CD4-positive, CD25-positive, alpha-beta regulatory T cell (primary cell): ENCODE measurements around the gene MRPL20. TPM values are rescaled to one million over a fixed set of nuclear protein-coding genes. Genes with fewer than 3 reads are reported as not detected.

Source experiments
- ATAC-seq, 2 donors: fragments of 150-1000 bp; cut with Tn5 transposase; one replicate each; pipeline ENCODE4 v1.10.0; 2021; ENCODE audit warnings: low read depth in 2 of 2, moderate number of reproducible peaks in 2 of 2, moderate library complexity in 1 of 2
- DNase-seq, 3 donors: peaks; one replicate each; pipeline versions ENCODE4 v3.0.0 to v3.0.0-alpha.2; 2012 to 2022; ENCODE audit warnings: mixed read lengths in 1 of 3
- H3K27ac ChIP-seq: one replicate; pipeline ENCODE4 v1.7.0; 2013; ENCODE audit warnings: mild to moderate bottlenecking, low read length; ENCODE audit not compliant: insufficient read depth, poor library complexity, severe bottlenecking
- H3K27me3 ChIP-seq: one replicate; pipeline ENCODE4 v1.7.0; 2013; ENCODE audit warnings: low read length; ENCODE audit not compliant: control insufficient read depth, insufficient read depth
- H3K36me3 ChIP-seq: one replicate; pipeline ENCODE4 v1.7.0; 2013; ENCODE audit warnings: mild to moderate bottlenecking, low read length, moderate library complexity; ENCODE audit not compliant: control insufficient read depth, insufficient read depth
- H3K4me1 ChIP-seq: 2 replicates; pipeline ENCODE4 v1.7.0; 2013; ENCODE audit warnings: mild to moderate bottlenecking, low read length; ENCODE audit not compliant: insufficient read depth, control insufficient read depth, poor library complexity, severe bottlenecking
- H3K4me3 ChIP-seq: one replicate; pipeline ENCODE4 v1.7.0; 2013; ENCODE audit warnings: low read depth, mild to moderate bottlenecking, low read length, moderate library complexity
- H3K9me3 ChIP-seq, 2 experiments: 1 replicate in 1 of 2; 2 replicates in 1 of 2; pipeline ENCODE4 v1.7.0; 2013; ENCODE audit warnings: low read length in 2 of 2, mild to moderate bottlenecking in 1 of 2, moderate library complexity in 1 of 2; ENCODE audit not compliant: control insufficient read depth in 2 of 2
- H3K27ac Mint-ChIP-seq, 3 donors: one replicate each; pipeline ENCODE4 v1.8.0; 2020 to 2022; ENCODE audit warnings: mild to moderate bottlenecking in 3 of 3, mixed read lengths in 3 of 3, moderate library complexity in 2 of 3
- H3K27me3 Mint-ChIP-seq: one replicate; pipeline ENCODE4 v1.8.0; 2022; ENCODE audit warnings: mild to moderate bottlenecking, mixed read lengths
- H3K36me3 Mint-ChIP-seq: one replicate; pipeline ENCODE4 v1.8.0; 2020; ENCODE audit warnings: mixed read lengths
- H3K4me1 Mint-ChIP-seq, 4 donors: one replicate each; pipeline ENCODE4 v1.8.0; 2020 to 2022; ENCODE audit warnings: mixed read lengths in 4 of 4, mild to moderate bottlenecking in 1 of 4
- H3K4me3 Mint-ChIP-seq, 4 donors: one replicate each; pipeline ENCODE4 v1.8.0; 2020 to 2022; ENCODE audit warnings: mild to moderate bottlenecking in 4 of 4, mixed read lengths in 4 of 4, moderate library complexity in 3 of 4
- H3K9me3 Mint-ChIP-seq, 7 donors: one replicate each; pipeline ENCODE4 v1.8.0; 2020 to 2022; ENCODE audit warnings: mixed read lengths in 7 of 7, mild to moderate bottlenecking in 3 of 7, moderate library complexity in 2 of 7
- polyA plus RNA-seq, 4 donors: library from polyadenylated mRNA; unstranded; fragments of 300-500 nt; fragmentation: Illumina TruSeq; gene quantifications; one replicate each; pipeline ENCODE4 v1.2.3, GENCODE V29; 2021
- total RNA-seq: library from RNA; stranded (reverse); gene quantifications from one replicate; pipeline ENCODE4 v1.2.3, GENCODE V29; 2022

The MRPL20 gene
- total and polyA plus RNA-seq, 5 donors from 2014 or later: 83.4 to 188 (median 174) TPM

DNA sequence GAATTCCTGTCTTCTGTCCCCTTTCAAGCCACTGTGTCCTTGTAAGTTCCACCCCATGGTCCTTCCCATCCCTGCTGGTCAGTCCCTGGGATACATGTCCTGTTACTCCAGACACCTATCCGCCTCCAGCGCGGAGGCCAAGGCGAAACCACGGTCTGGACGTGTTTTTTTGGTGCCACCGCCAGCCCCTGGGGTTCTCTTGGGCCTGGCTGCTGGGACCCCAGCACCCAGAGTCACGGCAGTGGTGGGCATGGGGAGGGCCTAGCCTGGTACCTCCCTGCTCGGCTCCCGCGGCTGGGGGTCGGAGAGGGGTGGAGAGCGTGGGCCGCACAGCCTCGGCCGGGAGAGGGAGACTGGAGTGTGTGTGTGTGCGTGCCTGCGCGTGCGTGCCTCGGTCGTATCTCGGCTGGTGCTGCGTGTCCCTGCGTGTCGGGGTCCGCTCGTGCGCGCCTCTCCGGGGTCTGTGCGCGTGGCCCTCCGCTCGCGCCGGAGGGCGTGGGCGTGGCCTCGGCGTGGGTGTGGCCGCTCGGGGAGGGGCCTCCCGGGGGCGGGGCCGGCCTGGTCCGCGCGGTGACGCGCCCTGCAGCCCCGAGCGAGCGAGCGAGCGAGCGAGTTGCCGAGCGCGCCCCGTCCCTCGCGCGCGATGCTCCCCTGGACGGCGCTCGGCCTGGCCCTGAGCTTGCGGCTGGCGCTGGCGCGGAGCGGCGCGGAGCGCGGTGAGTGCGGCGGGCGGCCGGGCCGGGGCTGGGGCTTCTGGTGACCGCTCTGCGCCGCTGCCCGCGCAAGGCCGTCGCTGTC is 28.2 kb upstream of the MRPL20 start, which contains the start of gene VWA1:
Gene VWA1 (plus strand): TSS at position 585 of the 798 bp plus-strand sequence. CDS start 59 bp downstream, at position 644.
- peaks cover 17% of the 10 kb centered on the region for H3K27me3 Mint-ChIP-seq
- H3K36me3 Mint-ChIP-seq: no peaks in the 10 kb centered on the region
- peaks cover 11% of the 10 kb centered on the region for H3K4me1 ChIP-seq
- DNase-seq (peak; percentile 27 to 49 (median 37)), ATAC-seq (peak; percentile 67 to 71)
- no peak within 1 kb of the TSS for H3K27ac ChIP-seq
- no peak within 1 kb of the TSS for H3K27ac Mint-ChIP-seq
- no peaks in the 10 kb centered on the region for H3K9me3 ChIP-seq
- H3K4me3 Mint-ChIP-seq: peak within 1 kb of the TSS in 3 of 4 donors; percentile 36 to 75 (median 68)
- H3K9me3 Mint-ChIP-seq: no peaks in the 10 kb centered on the region
- H3K4me1 Mint-ChIP-seq: peaks cover 0 to 3% (median 0%) of the 10 kb centered on the region in 4 donors
- no peak within 1 kb of the TSS for H3K4me3 ChIP-seq
- H3K36me3 ChIP-seq: no peaks in the 10 kb centered on the region
- H3K27me3 ChIP-seq: peaks cover 4% of the 10 kb centered on the region

DNA sequence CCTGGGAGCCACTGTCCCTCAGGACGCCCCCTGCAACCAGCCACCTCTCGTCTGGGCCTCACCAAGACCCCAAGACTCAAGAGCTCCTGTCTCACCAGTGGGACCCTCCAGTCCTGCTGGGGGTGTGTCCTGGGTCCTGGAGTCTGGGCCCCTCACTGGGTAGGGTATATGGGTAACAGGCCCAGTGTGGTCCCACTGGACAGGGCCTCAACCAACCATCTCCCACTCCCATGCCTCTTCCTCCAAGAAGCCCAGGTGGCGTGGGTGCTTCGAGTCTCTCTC is 27.7 kb upstream of the MRPL20 start:
- Mint-ChIP-seq H3K4me1 (peaks cover 0 to 3% (median 0%) of the 10 kb centered on the region in 4 donors), H3K4me3 (peak overlapping the region in 3 of 4 donors; percentile 36 to 75 (median 68)), H3K27me3 (peaks cover 20% of the 10 kb centered on the region), H3K27ac (no peak overlapping the region), H3K9me3 (no peaks in the 10 kb centered on the region), H3K36me3 (no peaks in the 10 kb centered on the region)
- Histone ChIP-seq H3K36me3 (no peaks in the 10 kb centered on the region), H3K4me1 (peaks cover 11% of the 10 kb centered on the region), H3K4me3 (no peak overlapping the region), H3K27ac (no peak overlapping the region), H3K27me3 (peaks cover 4% of the 10 kb centered on the region), H3K9me3 (no peaks in the 10 kb centered on the region)
- ATAC-seq (no peak), DNase-seq (no peak)

DNA sequence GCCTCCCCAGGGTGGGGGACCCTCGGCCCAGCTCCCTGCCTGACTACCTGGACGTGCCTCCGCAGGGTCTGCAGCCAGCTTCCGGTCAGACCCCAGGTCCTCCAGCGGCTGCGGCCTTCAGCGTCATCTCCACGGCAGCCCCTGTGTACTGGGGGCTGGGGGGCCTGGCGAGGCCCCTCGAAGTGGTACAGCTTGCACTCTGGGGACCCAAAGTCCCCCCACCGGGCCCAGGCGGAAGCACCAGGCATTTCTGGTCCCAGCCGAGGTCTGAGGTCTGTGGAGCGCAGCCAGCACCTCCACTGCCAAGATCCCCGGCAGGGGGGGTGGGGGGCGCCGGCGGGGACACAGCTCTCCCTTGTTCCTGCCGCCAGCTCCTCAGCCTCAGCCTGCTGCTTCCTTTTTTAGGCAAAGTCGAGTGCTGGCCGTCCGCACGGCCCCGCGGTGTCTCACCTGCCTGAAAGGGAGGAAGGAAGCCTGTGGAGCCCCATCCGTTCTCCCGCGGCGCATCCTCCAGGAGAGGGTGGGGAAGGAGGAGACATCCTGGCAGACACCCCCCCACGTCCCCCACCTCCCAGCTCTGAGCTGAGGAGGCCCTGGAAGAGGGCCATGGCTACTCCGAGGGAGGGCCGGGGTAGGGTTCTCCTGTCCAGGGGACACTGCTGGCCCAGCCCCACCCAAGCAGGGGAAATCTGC is 27.2 kb upstream of the MRPL20 start:
- no peaks in the 10 kb centered on the region for H3K9me3 Mint-ChIP-seq
- H3K27ac Mint-ChIP-seq: no peak overlapping the region
- Histone ChIP-seq H3K4me3 (no peak overlapping the region), H3K9me3 (no peaks in the 10 kb centered on the region), H3K4me1 (peaks cover 11% of the 10 kb centered on the region), H3K27ac (no peak overlapping the region), H3K27me3 (peaks cover 4% of the 10 kb centered on the region), H3K36me3 (no peaks in the 10 kb centered on the region)
- no peak overlapping the region for H3K4me3 Mint-ChIP-seq
- H3K4me1 Mint-ChIP-seq: peaks cover 0 to 3% (median 0%) of the 10 kb centered on the region in 4 donors
- DNase-seq (no peak), ATAC-seq (no peak)
- H3K27me3 Mint-ChIP-seq: peaks cover 22% of the 10 kb centered on the region
- H3K36me3 Mint-ChIP-seq: no peaks in the 10 kb centered on the region

DNA sequence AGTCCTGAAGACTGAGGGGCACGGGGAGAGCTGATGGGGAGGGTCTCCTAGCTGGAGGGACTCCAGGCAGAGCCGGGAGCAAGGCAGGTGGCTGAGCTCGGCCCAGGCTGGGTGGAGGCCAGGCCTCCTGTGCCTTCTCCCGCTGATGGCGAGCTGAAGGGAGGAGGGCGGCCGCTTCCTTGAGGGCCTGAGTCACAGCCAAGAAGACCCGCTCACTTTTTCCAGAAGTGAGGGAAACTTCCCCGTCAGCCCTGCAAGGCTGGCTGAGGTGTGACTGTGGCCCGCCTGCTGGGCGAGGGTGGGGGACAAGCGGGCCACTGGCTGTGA is 26.7 kb upstream of the MRPL20 start:
- Mint-ChIP-seq H3K27me3 (peaks cover 27% of the 10 kb centered on the region), H3K9me3 (no peaks in the 10 kb centered on the region), H3K4me3 (no peak overlapping the region), H3K4me1 (peaks cover 0 to 3% (median 0%) of the 10 kb centered on the region in 4 donors), H3K27ac (no peak overlapping the region), H3K36me3 (no peaks in the 10 kb centered on the region)
- Histone ChIP-seq H3K4me1 (peaks cover 11% of the 10 kb centered on the region), H3K9me3 (no peaks in the 10 kb centered on the region), H3K4me3 (no peak overlapping the region), H3K27ac (peak overlapping the region; percentile 5), H3K27me3 (peaks cover 4% of the 10 kb centered on the region), H3K36me3 (no peaks in the 10 kb centered on the region)
- no peak for DNase-seq
- no peak for ATAC-seq

GRCh38 chr1:1432951-1433803 is 26.1 kb upstream of the MRPL20 start:
- Mint-ChIP-seq H3K27ac (no peak overlapping the region), H3K36me3 (no peaks in the 10 kb centered on the region), H3K9me3 (peaks cover 0 to 3% (median 0%) of the 10 kb centered on the region in 7 donors), H3K4me3 (no peak overlapping the region), H3K4me1 (peaks cover 0 to 6% (median 0%) of the 10 kb centered on the region in 4 donors), H3K27me3 (peaks cover 32% of the 10 kb centered on the region)
- DNase-seq (no peak), ATAC-seq (no peak)
- Histone ChIP-seq H3K27me3 (peaks cover 4% of the 10 kb centered on the region), H3K4me3 (no peak overlapping the region), H3K9me3 (no peaks in the 10 kb centered on the region), H3K4me1 (peaks cover 11% of the 10 kb centered on the region), H3K36me3 (no peaks in the 10 kb centered on the region), H3K27ac (peak overlapping the region; percentile 5)

GRCh38 chr1:1432274-1432950 is 25.3 kb upstream of the MRPL20 start:
- Mint-ChIP-seq H3K4me1 (peaks cover 0 to 6% (median 0%) of the 10 kb centered on the region in 4 donors), H3K4me3 (peak overlapping the region in 1 of 4 donors; percentile 73), H3K27me3 (peaks cover 33% of the 10 kb centered on the region), H3K36me3 (no peaks in the 10 kb centered on the region), H3K9me3 (peaks cover 0 to 3% (median 0%) of the 10 kb centered on the region in 7 donors), H3K27ac (no peak overlapping the region)
- ATAC-seq (no peak), DNase-seq (no peak)
- peaks cover 11% of the 10 kb centered on the region for H3K4me1 ChIP-seq
- no peak overlapping the region for H3K27ac ChIP-seq
- H3K4me3 ChIP-seq: no peak overlapping the region
- no peaks in the 10 kb centered on the region for H3K9me3 ChIP-seq
- H3K36me3 ChIP-seq: no peaks in the 10 kb centered on the region
- peaks cover 4% of the 10 kb centered on the region for H3K27me3 ChIP-seq

DNA sequence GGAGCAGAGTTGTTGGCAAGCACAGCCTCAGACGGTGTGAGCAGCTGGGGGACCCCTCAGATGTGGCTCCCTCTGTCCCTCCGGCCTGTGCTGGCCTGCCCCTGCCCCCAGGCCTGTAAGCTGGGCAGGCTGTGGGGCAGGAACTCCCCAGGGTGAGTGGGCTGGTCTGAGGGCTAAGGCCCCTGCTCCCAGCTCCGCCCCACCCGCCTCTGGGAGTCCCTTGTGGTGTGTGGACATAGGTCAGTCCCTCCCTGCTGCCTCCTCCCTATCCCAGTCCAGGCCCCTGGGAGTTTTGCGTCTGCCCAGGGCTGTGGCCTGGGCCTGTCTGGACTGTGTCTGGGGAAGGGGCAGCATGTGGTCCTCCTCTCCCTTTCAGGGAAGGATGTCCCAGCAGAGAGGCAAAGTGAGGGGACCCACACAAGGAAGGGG is 24.8 kb upstream of the MRPL20 start:
- Mint-ChIP-seq H3K27me3 (peaks cover 33% of the 10 kb centered on the region), H3K27ac (no peak overlapping the region), H3K4me1 (peaks cover 0 to 6% (median 0%) of the 10 kb centered on the region in 4 donors), H3K36me3 (no peaks in the 10 kb centered on the region), H3K4me3 (peak overlapping the region in 1 of 4 donors; percentile 73), H3K9me3 (peaks cover 0 to 3% (median 0%) of the 10 kb centered on the region in 7 donors)
- Histone ChIP-seq H3K36me3 (no peaks in the 10 kb centered on the region), H3K4me1 (peaks cover 14% of the 10 kb centered on the region), H3K9me3 (no peaks in the 10 kb centered on the region), H3K27me3 (peaks cover 4% of the 10 kb centered on the region), H3K27ac (no peak overlapping the region), H3K4me3 (no peak overlapping the region)
- DNase-seq: no peak
- ATAC-seq: no peak
